AG08396 (cell line): ENCODE data around the gene CACHD1.

Experiments used
- DNase-seq: peaks from one replicate; pipeline ENCODE4 v3.0.0; 2012; ENCODE audit warnings: low spot score, mixed read lengths

CACHD1 gene

GRCh38 chr1:64469977-64470664 lies at the start of gene CACHD1:
TSS of gene CACHD1 (plus strand) at chr1:64470129. CDS start at chr1:64470745, 616 bp downstream.
- DNase-seq = peak; percentile 90

- DNase-seq = no peak
Measured at GRCh38 chr1:64421377-64421776, 48.6 kb upstream of the CACHD1 start.

GRCh38 chr1:64423526-64423925 lies 46.4 kb upstream of the CACHD1 start:
- DNase-seq = no peak

- no peak for DNase-seq
Measured at GRCh38 chr1:64424412-64424811, 45.5 kb upstream of the CACHD1 start.

GRCh38 chr1:64425521-64425920 lies 44.4 kb upstream of the CACHD1 start:
- DNase-seq = no peak

- DNase-seq = no peak
Measured at GRCh38 chr1:64426681-64427080, 43.2 kb upstream of the CACHD1 start.

- DNase-seq = no peak
Measured at GRCh38 chr1:64427879-64428278, 42.0 kb upstream of the CACHD1 start.

- no peak for DNase-seq
Measured at GRCh38 chr1:64433308-64433707, 36.6 kb upstream of the CACHD1 start.

GRCh38 chr1:64433747-64434146 lies 36.2 kb upstream of the CACHD1 start:
- no peak for DNase-seq

GRCh38 chr1:64435000-64435399 lies 34.9 kb upstream of the CACHD1 start:
- DNase-seq = no peak

- no peak for DNase-seq
Measured at GRCh38 chr1:64437453-64437852, 32.5 kb upstream of the CACHD1 start.

GRCh38 chr1:64440183-64440826 lies 29.6 kb upstream of the CACHD1 start:
- DNase-seq = no peak

GRCh38 chr1:64451440-64451839 lies 18.5 kb upstream of the CACHD1 start:
- DNase-seq = no peak

GRCh38 chr1:64453688-64454087 lies 16.2 kb upstream of the CACHD1 start:
- DNase-seq = no peak

GRCh38 chr1:64458915-64459314 lies 11.0 kb upstream of the CACHD1 start:
- no peak for DNase-seq

GRCh38 chr1:64459743-64460142 lies 10.2 kb upstream of the CACHD1 start:
- no peak for DNase-seq

GRCh38 chr1:64466033-64466432 lies 3.9 kb upstream of the CACHD1 start:
- no peak for DNase-seq

GRCh38 chr1:64469116-64469976 lies 583 bp upstream of the CACHD1 start:
- DNase-seq = peak; percentile 34

- DNase-seq = peak; percentile 67
Measured at GRCh38 chr1:64470665-64471217, 812 bp downstream of the CACHD1 start.

- peak; percentile 64 for DNase-seq
Measured at GRCh38 chr1:64471218-64472039, 1.5 kb downstream of the CACHD1 start.

- DNase-seq = no peak
Measured at GRCh38 chr1:64472040-64472376, 2.1 kb downstream of the CACHD1 start.

GRCh38 chr1:64472805-64473204 lies 2.9 kb downstream of the CACHD1 start:
- DNase-seq = no peak
